Activated naive CD8-positive, alpha-beta T cell treated with anti-CD3 and anti-CD28 coated beads, Interleukin-2, amount 10 ng/mL, durations not matched to agents 7 days and 5 days (primary cell): ENCODE results near the gene SCGB1D1. TPM values are rescaled to one million over a fixed set of nuclear protein-coding genes. Genes with fewer than 3 reads are reported as not detected.
"Not testable (repeated sequence)": the region's sequence is repeated elsewhere in the genome, so short reads cannot be mapped to it uniquely, and the experiment has no call there.

ENCODE experiments used
- ATAC-seq: fragments of 150-1000 bp; cut with Tn5 transposase; one replicate; pipeline ENCODE4 v1.10.0; 2021; ENCODE audit warnings: low read depth, moderate library complexity
- POLR2A ChIA-PET: fragments of 350-600 bp; sonication (Branson Sonifier 250); formaldehyde crosslinking; loops from one replicate; lab custom pipeline; 2021; ENCODE audit warnings: antibody characterized with exemption; lab: Charles Lee
- DNase-seq: peaks from one replicate; pipeline ENCODE4 v3.0.0; 2021
- H3K27ac Mint-ChIP-seq: one replicate; pipeline ENCODE4 v1.8.0; 2022; ENCODE audit warnings: mild to moderate bottlenecking, mixed read lengths
- H3K27me3 Mint-ChIP-seq: one replicate; pipeline ENCODE4 v1.8.0; 2022; ENCODE audit warnings: mild to moderate bottlenecking, moderate library complexity, mixed read lengths
- H3K36me3 Mint-ChIP-seq: one replicate; pipeline ENCODE4 v1.8.0; 2021; ENCODE audit warnings: mild to moderate bottlenecking, mixed read lengths
- H3K4me1 Mint-ChIP-seq: one replicate; pipeline ENCODE4 v1.8.0; 2021; ENCODE audit warnings: mixed read lengths
- H3K4me3 Mint-ChIP-seq: one replicate; pipeline ENCODE4 v1.8.0; 2022; ENCODE audit warnings: mild to moderate bottlenecking, moderate library complexity, mixed read lengths
- H3K9me3 Mint-ChIP-seq: one replicate; pipeline ENCODE4 v1.8.0; 2021; ENCODE audit warnings: mixed read lengths
- total RNA-seq, 2 experiments: library from RNA; stranded (reverse); gene quantifications; one replicate each; pipeline ENCODE4 v1.2.3, GENCODE V29; 2021

The SCGB1D1 gene
- total RNA-seq, 2 experiments from 2014 or later = not detected

DNA sequence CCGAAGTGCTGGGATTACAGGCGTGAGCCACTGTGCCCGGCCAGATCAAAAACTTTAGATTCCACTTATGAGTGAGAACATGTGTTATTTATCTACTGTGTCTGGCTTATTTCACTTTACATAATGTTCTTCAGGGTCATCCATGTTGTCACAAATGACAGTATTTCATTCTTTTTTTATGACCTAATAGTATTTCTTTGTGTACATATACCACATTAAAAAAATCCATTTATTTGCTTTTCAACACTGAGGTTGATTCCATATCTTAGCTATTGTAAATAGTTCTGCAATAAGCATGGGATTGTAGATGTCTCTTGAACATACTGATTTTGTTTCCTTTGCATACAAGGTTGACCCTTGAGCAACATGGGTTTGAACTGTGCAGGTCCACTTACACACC lies 13.2 kb upstream of the SCGB1D1 start:
- Mint-ChIP-seq H3K4me1 (no peaks in the 10 kb centered on the region), H3K9me3 (no peaks in the 10 kb centered on the region), H3K27ac (no peak overlapping the region), H3K4me3 (no peak overlapping the region), H3K27me3 (peaks cover 23% of the 10 kb centered on the region), H3K36me3 (no peaks in the 10 kb centered on the region)
- ATAC-seq (no peak), DNase-seq (no peak)
- POLR2A ChIA-PET = no interaction called here

DNA sequence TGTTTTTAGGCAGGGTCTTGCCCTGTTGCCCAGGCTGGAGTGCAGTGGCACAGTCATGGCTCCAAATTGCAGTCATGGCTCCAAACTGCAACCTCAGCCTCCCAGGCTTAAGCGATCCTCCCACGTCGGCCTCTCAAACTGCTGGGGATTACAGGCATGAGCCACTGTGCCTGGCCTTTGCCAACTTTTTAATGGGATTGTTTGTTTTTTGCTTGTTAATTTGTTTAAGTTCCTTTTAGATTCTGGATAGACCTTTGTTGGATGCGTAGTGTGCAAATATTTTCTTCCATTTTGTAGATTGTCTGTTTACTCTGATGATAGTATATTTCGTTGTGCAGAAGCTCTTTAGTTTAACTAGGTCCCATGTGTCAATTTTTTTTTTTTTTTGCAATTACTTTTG lies 10.0 kb upstream of the SCGB1D1 start:
- POLR2A ChIA-PET = no interaction called here
- Mint-ChIP-seq H3K9me3 (peaks cover 3% of the 10 kb centered on the region), H3K4me1 (no peaks in the 10 kb centered on the region), H3K27me3 (peaks cover 24% of the 10 kb centered on the region), H3K36me3 (no peaks in the 10 kb centered on the region), H3K27ac (no peak overlapping the region), H3K4me3 (no peak overlapping the region)
- ATAC-seq (no peak), DNase-seq (no peak)

DNA sequence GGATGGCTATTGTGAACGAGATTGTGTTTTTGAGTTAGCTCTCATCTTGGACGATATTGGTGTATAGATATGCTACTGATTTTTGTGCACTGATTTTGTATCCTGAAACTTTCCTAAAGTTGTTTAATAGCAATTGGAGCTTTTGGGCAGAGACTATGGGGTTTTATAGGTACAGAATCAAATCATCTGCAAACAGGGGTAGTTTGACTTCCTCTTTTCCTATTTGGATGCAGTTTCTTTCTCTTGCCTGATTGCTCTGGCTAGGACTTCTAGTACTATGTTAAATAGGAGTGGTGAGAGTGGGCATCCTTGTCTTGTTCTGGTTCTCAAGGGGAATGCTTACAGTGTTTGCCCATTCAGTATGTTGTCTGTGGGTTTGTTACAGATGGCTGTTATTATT lies 8.9 kb upstream of the SCGB1D1 start:
- POLR2A ChIA-PET = no interaction called here
- Mint-ChIP-seq H3K9me3 (peaks cover 3% of the 10 kb centered on the region), H3K4me3 (no peak overlapping the region), H3K27me3 (peaks cover 27% of the 10 kb centered on the region), H3K36me3 (no peaks in the 10 kb centered on the region), H3K27ac (no peak overlapping the region), H3K4me1 (no peaks in the 10 kb centered on the region)
- DNase-seq (no peak), ATAC-seq (no peak)

DNA sequence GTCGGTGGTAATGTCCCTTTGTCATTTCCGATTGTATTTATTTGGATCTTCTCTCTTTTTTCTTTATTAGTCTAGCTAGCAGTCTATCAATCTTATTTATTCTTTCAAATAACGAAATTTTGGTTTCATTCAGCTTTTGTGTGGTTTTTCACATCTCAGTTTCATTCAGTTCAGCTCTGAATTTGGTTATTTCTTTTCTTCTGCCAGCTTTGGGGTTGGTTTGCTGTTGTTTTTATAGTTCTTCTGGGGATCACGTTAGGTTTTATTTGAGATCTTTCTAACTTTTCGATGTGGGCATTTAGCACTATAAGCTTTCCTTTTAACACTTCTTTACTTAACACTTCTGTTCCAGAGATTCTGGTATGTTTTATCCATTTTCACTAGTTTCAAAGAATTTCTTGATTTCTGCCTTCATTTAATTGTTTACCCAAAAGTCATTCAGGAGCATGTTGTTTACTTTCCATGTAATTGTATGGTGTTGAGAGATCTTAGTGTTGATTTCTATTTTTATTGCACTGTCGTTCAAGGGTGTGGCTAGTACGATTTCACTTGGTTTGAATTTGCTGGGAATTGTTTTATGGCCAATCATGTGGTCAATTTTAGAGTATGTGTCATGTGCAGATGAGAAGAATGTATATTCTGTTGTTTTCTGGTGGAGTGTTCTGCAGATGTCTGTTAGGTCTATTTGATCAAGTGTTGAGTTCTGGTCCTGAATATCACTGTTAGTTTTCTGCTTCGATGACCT lies 7.7 kb upstream of the SCGB1D1 start:
- Mint-ChIP-seq H3K4me3 (no peak overlapping the region), H3K27ac (no peak overlapping the region), H3K27me3 (peaks cover 28% of the 10 kb centered on the region), H3K4me1 (no peaks in the 10 kb centered on the region), H3K36me3 (no peaks in the 10 kb centered on the region), H3K9me3 (peaks cover 3% of the 10 kb centered on the region)
- DNase-seq (no peak), ATAC-seq (no peak)
- POLR2A ChIA-PET = no interaction called here

DNA sequence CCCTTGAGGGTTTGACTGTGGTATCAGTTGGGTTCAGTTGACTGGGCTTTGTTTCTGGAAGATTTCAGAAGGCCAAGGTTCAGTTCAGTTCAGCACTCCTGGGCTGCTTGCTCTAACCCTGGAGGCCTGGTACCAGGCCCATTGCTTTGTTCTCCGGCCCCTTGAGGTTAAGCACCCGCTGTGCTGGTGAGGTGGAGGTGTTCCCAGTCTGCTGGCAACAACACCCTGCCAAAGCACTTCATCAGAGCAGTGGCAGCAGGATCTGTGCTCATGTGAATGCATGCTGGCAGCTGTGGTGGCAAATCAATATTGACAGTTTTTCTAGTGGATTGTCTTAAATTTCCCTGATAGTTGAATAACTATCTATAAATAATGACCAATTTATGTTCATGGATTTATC lies 3.8 kb upstream of the SCGB1D1 start:
- no peak overlapping the region for H3K27ac Mint-ChIP-seq

DNA sequence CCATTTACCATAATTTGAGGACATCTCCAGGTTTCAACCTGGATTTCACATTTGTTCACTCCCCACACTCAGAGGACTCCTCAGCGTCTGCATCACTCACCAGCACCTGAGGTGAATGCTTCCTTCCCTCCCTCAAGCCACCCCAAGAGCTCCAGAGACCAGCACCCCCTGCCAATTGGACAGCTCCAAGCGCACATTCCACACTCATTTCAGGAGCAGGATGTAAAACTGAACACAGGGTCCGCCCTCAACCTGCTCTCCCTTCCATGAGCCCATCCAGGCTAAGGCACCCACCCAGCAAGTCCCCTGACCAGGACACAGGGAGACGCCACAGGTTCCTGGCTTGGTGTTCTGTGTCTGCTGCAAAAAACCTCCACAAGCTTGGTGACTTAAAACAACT lies 3.9 kb downstream of the SCGB1D1 start:
- H3K36me3 Mint-ChIP-seq = no peaks in the 10 kb centered on the region
- POLR2A ChIA-PET = no interaction called here
- H3K27me3 Mint-ChIP-seq = peaks cover 34% of the 10 kb centered on the region
- ATAC-seq (no peak), DNase-seq (no peak)
- H3K4me3 Mint-ChIP-seq = no peak overlapping the region
- H3K9me3 Mint-ChIP-seq = no peaks in the 10 kb centered on the region
- no peak overlapping the region for H3K27ac Mint-ChIP-seq
- H3K4me1 Mint-ChIP-seq = no peaks in the 10 kb centered on the region

More for the DNA sequence above, 3.8 kb upstream of the SCGB1D1 start:
- H3K36me3 Mint-ChIP-seq = no peaks in the 10 kb centered on the region
- DNase-seq = no peak
- H3K4me3 Mint-ChIP-seq = no peak overlapping the region
- no peaks in the 10 kb centered on the region for H3K4me1 Mint-ChIP-seq
- POLR2A ChIA-PET = no interaction called here
- peaks cover 3% of the 10 kb centered on the region for H3K9me3 Mint-ChIP-seq
- peaks cover 26% of the 10 kb centered on the region for H3K27me3 Mint-ChIP-seq
- ATAC-seq = no peak

DNA sequence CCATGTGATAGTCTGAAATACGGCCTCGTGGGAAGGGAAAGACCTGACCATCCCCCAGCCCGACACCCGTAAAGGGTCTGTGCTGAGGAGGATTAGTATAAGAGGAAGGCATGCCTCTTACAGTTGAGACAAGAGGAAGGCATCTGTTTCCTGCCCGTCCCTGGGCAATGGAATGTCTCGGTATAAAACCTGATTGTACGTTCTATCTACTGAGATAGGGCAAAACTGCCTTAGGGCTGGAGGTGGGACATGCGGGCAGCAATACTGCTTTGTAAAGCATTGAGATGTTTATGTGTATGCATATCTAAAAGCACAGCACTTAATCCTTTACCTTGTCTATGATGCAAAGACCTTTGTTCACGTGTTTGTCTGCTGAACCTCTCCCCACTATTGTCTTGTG lies 5.0 kb downstream of the SCGB1D1 start:
- POLR2A ChIA-PET, H3K4me3 Mint-ChIP-seq, H3K27ac Mint-ChIP-seq, DNase-seq, ATAC-seq, H3K9me3 Mint-ChIP-seq, H3K4me1 Mint-ChIP-seq, H3K36me3 Mint-ChIP-seq: not testable (repeated sequence)
- peaks cover 30% of the 10 kb centered on the region for H3K27me3 Mint-ChIP-seq

DNA sequence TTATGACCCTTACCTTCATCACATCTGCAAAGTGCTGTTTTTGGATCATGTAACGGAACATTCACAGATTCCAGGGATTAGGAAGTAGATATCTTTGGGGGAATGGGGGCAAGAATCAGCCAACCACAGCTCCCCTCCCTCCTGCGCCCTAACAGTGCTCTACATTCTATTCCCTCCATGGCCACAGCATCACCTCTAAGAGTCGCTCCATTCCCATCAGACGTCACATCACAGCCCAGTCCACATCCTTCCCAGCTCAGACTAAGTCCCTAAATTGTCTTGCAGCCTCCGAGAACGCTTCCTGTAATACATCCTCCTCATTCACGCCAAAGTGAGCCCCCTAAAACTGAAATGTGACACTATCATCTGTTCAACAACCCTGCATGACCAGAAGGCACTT lies 5.9 kb downstream of the SCGB1D1 start:
- no peak for ATAC-seq
- H3K27ac Mint-ChIP-seq = no peak overlapping the region
- no peaks in the 10 kb centered on the region for H3K36me3 Mint-ChIP-seq
- POLR2A ChIA-PET = no interaction called here
- H3K4me3 Mint-ChIP-seq = no peak overlapping the region
- H3K9me3 Mint-ChIP-seq = no peaks in the 10 kb centered on the region
- H3K4me1 Mint-ChIP-seq = no peaks in the 10 kb centered on the region
- no peak for DNase-seq
- H3K27me3 Mint-ChIP-seq = peaks cover 34% of the 10 kb centered on the region

DNA sequence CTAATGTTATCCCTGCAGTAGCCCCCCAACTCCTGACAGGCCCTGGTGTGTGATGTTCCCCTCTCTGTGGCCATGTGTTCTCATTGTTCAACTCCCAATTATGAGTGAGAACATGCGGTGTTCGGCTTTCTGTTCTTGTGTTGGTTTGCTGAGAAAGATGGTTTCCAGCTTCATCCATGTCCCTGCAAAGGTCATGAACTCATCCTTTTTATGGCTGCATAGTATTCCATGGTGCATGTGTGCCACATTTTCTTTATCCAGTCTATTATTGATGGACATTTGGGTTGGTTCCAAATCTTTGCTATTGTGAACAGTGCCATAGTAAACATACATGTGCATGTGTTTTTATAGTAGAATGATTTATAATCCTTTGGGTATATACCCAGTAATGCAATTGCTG lies 7.4 kb downstream of the SCGB1D1 start:
- H3K9me3 Mint-ChIP-seq, H3K36me3 Mint-ChIP-seq, H3K27ac Mint-ChIP-seq, DNase-seq, ATAC-seq, POLR2A ChIA-PET, H3K4me3 Mint-ChIP-seq, H3K4me1 Mint-ChIP-seq: not testable (repeated sequence)
- H3K27me3 Mint-ChIP-seq = peaks cover 29% of the 10 kb centered on the region

DNA sequence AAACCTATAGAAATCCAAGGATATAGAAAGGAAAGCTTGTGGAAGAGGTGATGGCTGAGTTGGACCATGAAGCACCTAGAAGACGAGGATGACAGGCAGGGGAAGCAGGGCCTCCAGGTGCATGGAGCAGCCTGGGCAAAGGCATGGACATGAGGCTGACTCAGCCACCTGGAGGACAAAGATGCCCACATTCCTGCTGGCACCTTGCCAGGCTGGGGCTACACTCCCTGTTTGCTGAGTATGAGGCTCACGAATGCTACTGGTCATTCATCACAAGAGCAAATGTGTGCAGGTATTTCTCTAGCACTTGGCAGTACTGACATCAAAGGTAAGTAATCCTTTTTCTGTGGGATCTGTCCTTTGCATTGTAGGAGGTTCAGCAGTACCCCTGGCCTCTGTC lies 11.4 kb downstream of the SCGB1D1 start:
- peaks cover 2% of the 10 kb centered on the region for H3K4me1 Mint-ChIP-seq
- H3K4me3 Mint-ChIP-seq = no peak overlapping the region
- no peak for ATAC-seq

DNA sequence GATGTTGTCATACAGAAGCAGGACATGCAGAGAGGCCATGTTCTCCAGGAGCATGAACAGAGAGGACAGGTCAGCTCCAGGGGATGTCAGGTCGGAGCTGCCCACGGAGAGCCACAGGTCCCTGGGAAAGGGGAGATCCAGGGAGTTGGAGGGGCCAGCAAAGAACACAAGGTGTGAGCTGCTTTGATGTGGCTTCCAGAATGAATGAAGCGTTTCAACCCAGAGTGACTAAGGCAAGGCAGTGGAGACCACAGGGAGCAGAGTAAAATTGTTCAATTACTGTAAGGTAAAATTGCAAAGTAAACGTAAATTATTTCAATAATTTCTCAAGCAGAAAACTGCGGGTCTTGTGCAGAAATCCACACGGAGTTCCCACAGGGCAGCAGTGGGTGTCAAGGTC lies 12.9 kb downstream of the SCGB1D1 start:
- Mint-ChIP-seq H3K9me3 (no peaks in the 10 kb centered on the region), H3K36me3 (no peaks in the 10 kb centered on the region), H3K27me3 (peaks cover 14% of the 10 kb centered on the region), H3K4me3 (no peak overlapping the region), H3K27ac (no peak overlapping the region), H3K4me1 (peaks cover 2% of the 10 kb centered on the region)
- ATAC-seq = no peak
- no peak for DNase-seq
- POLR2A ChIA-PET = no interaction called here

More for the DNA sequence above, 11.4 kb downstream of the SCGB1D1 start:
- POLR2A ChIA-PET = no interaction called here
- Mint-ChIP-seq H3K36me3 (no peaks in the 10 kb centered on the region), H3K27ac (no peak overlapping the region), H3K9me3 (no peaks in the 10 kb centered on the region), H3K27me3 (peaks cover 16% of the 10 kb centered on the region)
- DNase-seq = no peak

DNA sequence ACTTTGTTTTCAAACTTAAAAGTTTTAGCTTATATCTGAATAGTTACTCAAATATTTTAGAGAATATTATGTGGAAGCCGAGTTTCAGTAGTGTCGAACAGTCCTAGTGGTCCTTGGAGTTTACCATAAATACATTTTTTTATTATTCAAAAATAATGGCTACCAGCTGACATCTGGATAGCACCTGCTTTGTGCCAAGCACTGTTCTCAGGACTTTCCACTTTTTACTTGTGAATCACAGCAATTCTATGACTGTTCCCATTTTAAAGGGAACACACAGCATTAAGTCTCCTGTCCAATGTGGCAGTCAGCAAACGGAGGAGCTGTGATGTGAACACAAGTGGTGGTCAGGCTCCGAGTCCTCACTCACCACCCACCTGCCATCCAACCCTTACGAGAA lies 14.4 kb downstream of the SCGB1D1 start:
- Mint-ChIP-seq H3K27me3 (peaks cover 16% of the 10 kb centered on the region), H3K36me3 (no peaks in the 10 kb centered on the region), H3K4me1 (peaks cover 3% of the 10 kb centered on the region), H3K27ac (no peak overlapping the region), H3K4me3 (no peak overlapping the region), H3K9me3 (no peaks in the 10 kb centered on the region)
- no peak for ATAC-seq
- POLR2A ChIA-PET = no interaction called here
- DNase-seq = no peak

DNA sequence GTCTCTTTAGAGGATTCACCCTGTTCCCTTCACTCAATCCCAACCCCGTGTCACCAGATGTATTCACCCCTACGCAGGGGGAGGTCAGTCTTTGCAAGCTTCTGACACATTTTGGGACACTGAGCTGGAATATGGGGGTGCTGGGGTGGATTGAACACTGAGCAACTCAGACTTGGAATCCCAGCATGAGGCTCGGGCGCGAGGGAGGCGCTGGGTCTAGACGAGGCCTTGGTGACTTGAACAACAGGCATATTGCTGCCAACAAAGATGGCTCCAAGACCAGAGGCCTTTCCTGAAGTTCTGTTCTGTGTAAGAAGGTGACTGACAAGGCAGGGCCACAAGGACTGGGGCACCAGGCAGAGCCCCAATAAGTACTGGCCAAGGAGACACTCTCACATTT lies 15.4 kb downstream of the SCGB1D1 start:
- peaks cover 3% of the 10 kb centered on the region for H3K4me1 Mint-ChIP-seq
- no peak overlapping the region for H3K27ac Mint-ChIP-seq
- no peak overlapping the region for H3K4me3 Mint-ChIP-seq
- no peaks in the 10 kb centered on the region for H3K36me3 Mint-ChIP-seq
- no peaks in the 10 kb centered on the region for H3K9me3 Mint-ChIP-seq
- POLR2A ChIA-PET = no interaction called here
- peaks cover 11% of the 10 kb centered on the region for H3K27me3 Mint-ChIP-seq
- no peak for ATAC-seq
- DNase-seq = no peak

DNA sequence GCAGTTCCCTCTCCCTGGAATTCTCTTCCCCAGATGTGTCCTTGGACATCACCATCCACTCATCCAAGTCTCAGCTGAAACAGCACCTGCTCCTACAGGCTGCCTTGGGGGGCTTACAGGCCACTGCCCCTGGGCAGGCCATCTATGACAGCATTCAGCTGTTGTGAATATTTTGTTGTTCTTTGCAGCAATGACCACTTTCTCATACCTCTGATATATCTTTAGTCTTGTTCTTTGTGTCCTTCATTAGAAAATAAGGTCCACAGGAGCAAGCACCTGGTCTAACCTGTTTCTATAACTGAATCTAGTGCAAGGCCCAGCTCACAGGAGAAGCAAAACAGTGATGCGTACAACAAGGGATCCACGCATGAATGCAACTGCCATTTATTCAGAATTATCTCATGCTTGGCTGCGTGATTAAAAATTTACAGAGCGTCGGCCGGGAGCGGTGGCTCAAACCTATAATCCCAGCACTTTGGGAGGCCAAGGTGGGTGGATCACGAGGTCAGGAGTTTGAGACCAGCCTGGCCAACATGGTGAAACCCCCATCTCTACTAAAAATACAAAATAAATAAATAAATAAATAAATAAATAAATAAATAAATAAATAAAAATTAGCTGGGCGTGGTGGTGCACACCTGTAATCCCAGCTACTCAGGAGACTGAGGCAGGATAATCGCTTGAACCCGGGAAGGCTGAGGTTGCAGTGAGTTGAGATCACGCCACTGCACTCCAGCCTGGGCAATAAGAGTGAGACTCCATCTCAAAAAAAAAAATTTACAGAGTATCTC lies 16.5 kb downstream of the SCGB1D1 start:
- H3K27ac Mint-ChIP-seq, H3K9me3 Mint-ChIP-seq, H3K4me1 Mint-ChIP-seq, H3K36me3 Mint-ChIP-seq, ATAC-seq, POLR2A ChIA-PET, DNase-seq, H3K4me3 Mint-ChIP-seq: not testable (repeated sequence)
- H3K27me3 Mint-ChIP-seq = peaks cover 15% of the 10 kb centered on the region
